Measurements from ENCODE around the gene DTX3. TPM values are rescaled to one million over a fixed set of nuclear protein-coding genes. Genes with fewer than 3 reads are reported as not detected.

DTX3 gene
- total and polyA plus RNA-seq, 2 experiments from 2014 or later, result 22.8 to 46.6 TPM

DNA sequence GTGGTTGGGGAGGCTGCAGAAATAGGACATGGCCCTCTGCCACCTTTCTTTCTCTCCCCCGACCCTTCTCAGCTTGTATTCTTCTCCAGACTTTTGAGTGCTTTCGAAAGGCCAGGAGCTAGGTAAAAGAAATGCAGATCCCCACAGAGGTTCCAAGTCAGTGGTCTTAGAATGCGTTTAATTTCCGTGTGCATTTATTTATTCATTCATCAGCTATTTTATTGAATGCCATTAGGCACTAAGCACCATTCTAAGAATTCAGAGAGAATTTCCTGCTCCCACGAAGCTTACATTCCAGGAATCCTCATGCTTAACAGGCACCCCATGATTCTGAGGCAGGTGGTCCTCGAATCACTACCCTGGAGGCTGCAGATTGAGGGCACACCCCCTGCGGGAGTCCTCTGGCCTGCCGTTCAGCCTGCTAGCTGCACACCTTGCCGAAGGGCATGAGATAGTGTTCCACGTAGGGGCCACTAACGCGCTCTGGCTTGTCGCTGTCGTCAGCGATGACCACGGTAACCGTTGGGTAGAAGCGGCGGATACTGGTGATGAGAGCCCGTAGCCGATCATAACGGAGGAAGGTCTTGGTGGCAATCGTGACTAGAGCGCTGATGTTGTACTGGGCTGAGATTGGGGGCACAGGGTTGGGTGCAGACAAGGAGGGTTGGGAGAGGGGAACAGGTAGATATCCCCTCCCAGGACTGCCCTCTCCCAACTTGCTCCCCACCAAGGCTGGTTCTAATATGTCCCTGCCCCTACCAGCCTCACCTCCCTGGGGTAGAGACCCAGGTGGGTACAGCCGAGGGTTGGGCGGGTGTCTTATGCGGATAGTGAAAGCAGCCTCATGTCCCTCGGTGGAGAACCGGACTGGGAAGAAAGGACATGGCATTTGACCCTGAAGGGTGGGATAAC, 23.9 kb downstream of the DTX3 start:
- Mint-ChIP-seq H3K9me3 (no peaks in the 10 kb centered on the region), H3K36me3 (ENCODE audit: low read depth) (no peaks in the 10 kb centered on the region), H3K4me3 (peak overlapping the region; percentile 63), H3K27me3 (ENCODE audit: insufficient read depth, low read depth, poor library complexity) (peaks cover 94% of the 10 kb centered on the region), H3K27ac (no peak overlapping the region), H3K4me1 (peaks cover 28% of the 10 kb centered on the region)
- Histone ChIP-seq H3K79me2 (replicated peaks; ENCODE audit: insufficient read depth) (no peaks in the 10 kb centered on the region), H3F3A (replicated peaks; ENCODE audit: low read depth) (peaks cover 12% of the 10 kb centered on the region; the same call in 1 of the 2 replicates), H3K9me2 (ENCODE audit: insufficient read depth) (no peaks in the 10 kb centered on the region), H3K27me3 (ENCODE audit: insufficient read depth) (peaks cover 100% of the 10 kb centered on the region), H3K27ac (ENCODE audit: low read depth) (no peak overlapping the region), H3K36me3 (ENCODE audit: insufficient read depth) (no peaks in the 10 kb centered on the region), H2AFZ (peak overlapping the region; percentile 84), H3K4me2 (peak overlapping the region; percentile 84), H3K4me3 (peak overlapping the region; percentile 55), H3K4me1 (ENCODE audit: insufficient read depth) (peaks cover 21% of the 10 kb centered on the region), H4K20me1 (replicated peaks; ENCODE audit: insufficient read depth) (peaks cover 22% of the 10 kb centered on the region)
- no peak for ATAC-seq
- DNase-seq (ENCODE audit: low spot score), result no peak
- TF ChIP-seq EZH2 (IDR thresholded peaks at IDR 0.05; ENCODE audit: low read depth, unreplicated experiment) (peak; percentile 92), ZNF114 (CRISPR knock-in tag; IDR thresholded peaks at IDR 0.05) (no peak)

DNA sequence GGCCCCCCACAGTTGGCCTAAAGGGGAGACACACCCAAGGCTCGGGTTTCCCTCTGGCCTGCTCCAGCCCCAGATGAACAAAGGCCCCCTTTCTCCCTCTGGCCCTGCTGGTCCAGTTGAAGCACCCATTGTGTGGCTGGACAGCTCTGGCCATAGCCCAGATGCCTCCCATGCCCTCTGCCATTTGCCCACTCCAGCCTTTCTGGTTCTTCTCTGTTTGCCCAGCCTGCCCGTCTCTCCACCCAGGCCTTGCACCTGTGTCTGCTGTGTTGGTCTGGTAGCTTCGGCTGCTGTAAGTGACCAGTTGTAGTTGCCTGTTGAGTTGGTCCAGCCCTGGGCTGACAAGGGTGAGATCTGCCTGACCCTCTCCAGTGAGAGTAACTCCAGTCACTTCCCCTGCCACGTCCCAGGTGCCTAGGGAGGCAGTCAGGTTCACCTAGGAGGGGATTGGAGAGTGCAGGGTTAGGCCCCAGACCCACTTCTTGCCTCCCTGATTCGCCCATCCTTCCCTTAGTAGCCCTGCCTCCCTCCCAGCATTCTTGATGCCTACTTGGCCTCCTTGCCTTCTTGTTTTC, 25.4 kb downstream of the DTX3 start:
- peaks cover 22% of the 10 kb centered on the region for H4K20me1 ChIP-seq (replicated peaks; ENCODE audit: insufficient read depth)
- H3K27me3 ChIP-seq (ENCODE audit: insufficient read depth), result peaks cover 100% of the 10 kb centered on the region
- H3K27ac ChIP-seq (ENCODE audit: low read depth), result no peak overlapping the region
- TF ChIP-seq, protein P1, sequence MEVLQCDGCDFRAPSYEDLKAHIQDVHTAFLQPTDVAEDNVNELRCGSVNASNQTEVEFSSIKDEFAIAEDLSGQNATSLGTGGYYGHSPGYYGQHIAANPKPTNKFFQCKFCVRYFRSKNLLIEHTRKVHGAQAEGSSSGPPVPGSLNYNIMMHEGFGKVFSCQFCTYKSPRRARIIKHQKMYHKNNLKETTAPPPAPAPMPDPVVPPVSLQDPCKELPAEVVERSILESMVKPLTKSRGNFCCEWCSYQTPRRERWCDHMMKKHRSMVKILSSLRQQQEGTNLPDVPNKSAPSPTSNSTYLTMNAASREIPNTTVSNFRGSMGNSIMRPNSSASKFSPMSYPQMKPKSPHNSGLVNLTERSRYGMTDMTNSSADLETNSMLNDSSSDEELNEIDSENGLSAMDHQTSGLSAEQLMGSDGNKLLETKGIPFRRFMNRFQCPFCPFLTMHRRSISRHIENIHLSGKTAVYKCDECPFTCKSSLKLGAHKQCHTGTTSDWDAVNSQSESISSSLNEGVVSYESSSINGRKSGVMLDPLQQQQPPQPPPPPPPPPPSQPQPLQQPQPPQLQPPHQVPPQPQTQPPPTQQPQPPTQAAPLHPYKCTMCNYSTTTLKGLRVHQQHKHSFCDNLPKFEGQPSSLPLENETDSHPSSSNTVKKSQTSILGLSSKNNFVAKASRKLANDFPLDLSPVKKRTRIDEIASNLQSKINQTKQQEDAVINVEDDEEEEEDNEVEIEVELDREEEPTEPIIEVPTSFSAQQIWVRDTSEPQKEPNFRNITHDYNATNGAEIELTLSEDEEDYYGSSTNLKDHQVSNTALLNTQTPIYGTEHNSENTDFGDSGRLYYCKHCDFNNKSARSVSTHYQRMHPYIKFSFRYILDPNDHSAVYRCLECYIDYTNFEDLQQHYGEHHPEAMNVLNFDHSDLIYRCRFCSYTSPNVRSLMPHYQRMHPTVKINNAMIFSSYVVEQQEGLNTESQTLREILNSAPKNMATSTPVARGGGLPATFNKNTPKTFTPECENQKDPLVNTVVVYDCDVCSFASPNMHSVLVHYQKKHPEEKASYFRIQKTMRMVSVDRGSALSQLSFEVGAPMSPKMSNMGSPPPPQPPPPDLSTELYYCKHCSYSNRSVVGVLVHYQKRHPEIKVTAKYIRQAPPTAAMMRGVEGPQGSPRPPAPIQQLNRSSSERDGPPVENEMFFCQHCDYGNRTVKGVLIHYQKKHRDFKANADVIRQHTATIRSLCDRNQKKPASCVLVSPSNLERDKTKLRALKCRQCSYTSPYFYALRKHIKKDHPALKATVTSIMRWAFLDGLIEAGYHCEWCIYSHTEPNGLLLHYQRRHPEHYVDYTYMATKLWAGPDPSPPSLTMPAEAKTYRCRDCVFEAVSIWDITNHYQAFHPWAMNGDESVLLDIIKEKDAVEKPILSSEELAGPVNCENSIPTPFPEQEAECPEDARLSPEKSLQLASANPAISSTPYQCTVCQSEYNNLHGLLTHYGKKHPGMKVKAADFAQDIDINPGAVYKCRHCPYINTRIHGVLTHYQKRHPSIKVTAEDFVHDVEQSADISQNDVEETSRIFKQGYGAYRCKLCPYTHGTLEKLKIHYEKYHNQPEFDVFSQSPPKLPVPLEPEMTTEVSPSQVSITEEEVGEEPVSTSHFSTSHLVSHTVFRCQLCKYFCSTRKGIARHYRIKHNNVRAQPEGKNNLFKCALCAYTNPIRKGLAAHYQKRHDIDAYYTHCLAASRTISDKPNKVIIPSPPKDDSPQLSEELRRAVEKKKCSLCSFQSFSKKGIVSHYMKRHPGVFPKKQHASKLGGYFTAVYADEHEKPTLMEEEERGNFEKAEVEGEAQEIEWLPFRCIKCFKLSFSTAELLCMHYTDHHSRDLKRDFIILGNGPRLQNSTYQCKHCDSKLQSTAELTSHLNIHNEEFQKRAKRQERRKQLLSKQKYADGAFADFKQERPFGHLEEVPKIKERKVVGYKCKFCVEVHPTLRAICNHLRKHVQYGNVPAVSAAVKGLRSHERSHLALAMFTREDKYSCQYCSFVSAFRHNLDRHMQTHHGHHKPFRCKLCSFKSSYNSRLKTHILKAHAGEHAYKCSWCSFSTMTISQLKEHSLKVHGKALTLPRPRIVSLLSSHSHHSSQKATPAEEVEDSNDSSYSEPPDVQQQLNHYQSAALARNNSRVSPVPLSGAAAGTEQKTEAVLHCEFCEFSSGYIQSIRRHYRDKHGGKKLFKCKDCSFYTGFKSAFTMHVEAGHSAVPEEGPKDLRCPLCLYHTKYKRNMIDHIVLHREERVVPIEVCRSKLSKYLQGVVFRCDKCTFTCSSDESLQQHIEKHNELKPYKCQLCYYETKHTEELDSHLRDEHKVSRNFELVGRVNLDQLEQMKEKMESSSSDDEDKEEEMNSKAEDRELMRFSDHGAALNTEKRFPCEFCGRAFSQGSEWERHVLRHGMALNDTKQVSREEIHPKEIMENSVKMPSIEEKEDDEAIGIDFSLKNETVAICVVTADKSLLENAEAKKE (CRISPR knock-in tag; IDR thresholded peaks at IDR 0.05), result no peak
- no peak for TF ChIP-seq JUNB (IDR thresholded peaks at IDR 0.05; ENCODE audit: unreplicated experiment)
- no peak for TF ChIP-seq ZNF114 (CRISPR knock-in tag; IDR thresholded peaks at IDR 0.05)
- TF ChIP-seq, protein P2, sequence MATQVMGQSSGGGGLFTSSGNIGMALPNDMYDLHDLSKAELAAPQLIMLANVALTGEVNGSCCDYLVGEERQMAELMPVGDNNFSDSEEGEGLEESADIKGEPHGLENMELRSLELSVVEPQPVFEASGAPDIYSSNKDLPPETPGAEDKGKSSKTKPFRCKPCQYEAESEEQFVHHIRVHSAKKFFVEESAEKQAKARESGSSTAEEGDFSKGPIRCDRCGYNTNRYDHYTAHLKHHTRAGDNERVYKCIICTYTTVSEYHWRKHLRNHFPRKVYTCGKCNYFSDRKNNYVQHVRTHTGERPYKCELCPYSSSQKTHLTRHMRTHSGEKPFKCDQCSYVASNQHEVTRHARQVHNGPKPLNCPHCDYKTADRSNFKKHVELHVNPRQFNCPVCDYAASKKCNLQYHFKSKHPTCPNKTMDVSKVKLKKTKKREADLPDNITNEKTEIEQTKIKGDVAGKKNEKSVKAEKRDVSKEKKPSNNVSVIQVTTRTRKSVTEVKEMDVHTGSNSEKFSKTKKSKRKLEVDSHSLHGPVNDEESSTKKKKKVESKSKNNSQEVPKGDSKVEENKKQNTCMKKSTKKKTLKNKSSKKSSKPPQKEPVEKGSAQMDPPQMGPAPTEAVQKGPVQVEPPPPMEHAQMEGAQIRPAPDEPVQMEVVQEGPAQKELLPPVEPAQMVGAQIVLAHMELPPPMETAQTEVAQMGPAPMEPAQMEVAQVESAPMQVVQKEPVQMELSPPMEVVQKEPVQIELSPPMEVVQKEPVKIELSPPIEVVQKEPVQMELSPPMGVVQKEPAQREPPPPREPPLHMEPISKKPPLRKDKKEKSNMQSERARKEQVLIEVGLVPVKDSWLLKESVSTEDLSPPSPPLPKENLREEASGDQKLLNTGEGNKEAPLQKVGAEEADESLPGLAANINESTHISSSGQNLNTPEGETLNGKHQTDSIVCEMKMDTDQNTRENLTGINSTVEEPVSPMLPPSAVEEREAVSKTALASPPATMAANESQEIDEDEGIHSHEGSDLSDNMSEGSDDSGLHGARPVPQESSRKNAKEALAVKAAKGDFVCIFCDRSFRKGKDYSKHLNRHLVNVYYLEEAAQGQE (IDR thresholded peaks at IDR 0.05; ENCODE audit: unreplicated experiment), result no peak
- TF ChIP-seq, protein P3, sequence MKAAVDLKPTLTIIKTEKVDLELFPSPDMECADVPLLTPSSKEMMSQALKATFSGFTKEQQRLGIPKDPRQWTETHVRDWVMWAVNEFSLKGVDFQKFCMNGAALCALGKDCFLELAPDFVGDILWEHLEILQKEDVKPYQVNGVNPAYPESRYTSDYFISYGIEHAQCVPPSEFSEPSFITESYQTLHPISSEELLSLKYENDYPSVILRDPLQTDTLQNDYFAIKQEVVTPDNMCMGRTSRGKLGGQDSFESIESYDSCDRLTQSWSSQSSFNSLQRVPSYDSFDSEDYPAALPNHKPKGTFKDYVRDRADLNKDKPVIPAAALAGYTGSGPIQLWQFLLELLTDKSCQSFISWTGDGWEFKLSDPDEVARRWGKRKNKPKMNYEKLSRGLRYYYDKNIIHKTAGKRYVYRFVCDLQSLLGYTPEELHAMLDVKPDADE (IDR thresholded peaks at IDR 0.05), result no peak
- no peak for TF ChIP-seq ZNF331 (CRISPR knock-in tag; IDR thresholded peaks at IDR 0.05; ENCODE audit: low read depth)
- no peak for TF ChIP-seq EZH2 (IDR thresholded peaks at IDR 0.05; ENCODE audit: low read depth, unreplicated experiment)
- TF ChIP-seq EZH2phosphoT487 (IDR thresholded peaks at IDR 0.05; ENCODE audit: unreplicated experiment), result no peak
- no peak for TF ChIP-seq NANOG (IDR thresholded peaks at IDR 0.05; ENCODE audit: borderline replicate concordance)
- no peaks in the 10 kb centered on the region for H3K36me3 Mint-ChIP-seq (ENCODE audit: low read depth)
- peaks cover 12% of the 10 kb centered on the region; the same call in 1 of the 2 replicates for H3F3A ChIP-seq (replicated peaks; ENCODE audit: low read depth)
- DNase-seq (ENCODE audit: low spot score), result no peak
- no peak overlapping the region for H3K27ac Mint-ChIP-seq
- H3K4me1 ChIP-seq (ENCODE audit: insufficient read depth), result peaks cover 24% of the 10 kb centered on the region
- H3K36me3 ChIP-seq (ENCODE audit: insufficient read depth), result no peaks in the 10 kb centered on the region
- H3K4me1 Mint-ChIP-seq, result peaks cover 29% of the 10 kb centered on the region
- no peaks in the 10 kb centered on the region for H3K9me2 ChIP-seq (ENCODE audit: insufficient read depth)
- H3K9me3 Mint-ChIP-seq, result no peaks in the 10 kb centered on the region
- no peak overlapping the region for H2AFZ ChIP-seq
- H3K27me3 Mint-ChIP-seq (ENCODE audit: insufficient read depth, low read depth, poor library complexity), result peaks cover 85% of the 10 kb centered on the region
- ATAC-seq, result no peak
- H3K4me3 Mint-ChIP-seq, result no peak overlapping the region
- H3K4me3 ChIP-seq, result no peak overlapping the region
- no peak overlapping the region for H3K4me2 ChIP-seq
- H3K79me2 ChIP-seq (replicated peaks; ENCODE audit: insufficient read depth), result no peaks in the 10 kb centered on the region

Data from GM23338 (cell line).